CD8-positive, alpha-beta memory T cell (primary cell): ENCODE data around the gene CLEC3B. TPM values are rescaled to one million over a fixed set of nuclear protein-coding genes. Genes with fewer than 3 reads are reported as not detected.
"Not testable (repeated sequence)": the region's sequence is repeated elsewhere in the genome, so short reads cannot be mapped to it uniquely, and the experiment has no call there.

ENCODE experiments used
- CTCF ChIA-PET: fragments of 350-600 bp; sonication (Branson Sonifier 250); formaldehyde crosslinking; loops from one replicate; lab custom pipeline; 2021; ENCODE audit warnings: antibody characterized with exemption; lab: Charles Lee
- POLR2A ChIA-PET: fragments of 350-600 bp; sonication (Branson Sonifier 250); formaldehyde crosslinking; loops from one replicate; lab custom pipeline; 2021; ENCODE audit warnings: antibody characterized with exemption; lab: Charles Lee
- DNase-seq, 5 donors: peaks; one replicate each; pipeline versions ENCODE4 v3.0.0 to v3.0.0-alpha.2; 2020 to 2022; ENCODE audit warnings: mixed read lengths in 1 of 5
- H3K27ac ChIP-seq: one replicate; pipeline ENCODE4 v1.7.0; 2013; ENCODE audit warnings: low read depth, mild to moderate bottlenecking, low read length, moderate library complexity
- H3K27me3 ChIP-seq: 2 replicates; pipeline ENCODE4 v1.7.0; 2013; ENCODE audit warnings: low read length, mild to moderate bottlenecking; ENCODE audit not compliant: insufficient read depth, poor library complexity, severe bottlenecking
- H3K36me3 ChIP-seq: 2 replicates; pipeline ENCODE4 v1.7.0; 2013; ENCODE audit warnings: mild to moderate bottlenecking, low read length, moderate library complexity; ENCODE audit not compliant: insufficient read depth
- H3K4me1 ChIP-seq: 2 replicates; pipeline ENCODE4 v1.7.0; 2013; ENCODE audit warnings: mild to moderate bottlenecking, low read length, moderate library complexity; ENCODE audit not compliant: insufficient read depth
- H3K4me3 ChIP-seq: 2 replicates; pipeline ENCODE4 v1.7.0; 2013; ENCODE audit warnings: mild to moderate bottlenecking, low read length
- H3K9me3 ChIP-seq: 2 replicates; pipeline ENCODE4 v1.7.0; 2013; ENCODE audit warnings: mild to moderate bottlenecking, low read length
- H3K27ac Mint-ChIP-seq, 8 donors: one replicate each; pipeline ENCODE4 v1.8.0; 2020 to 2021; ENCODE audit warnings: mixed read lengths in 8 of 8, mild to moderate bottlenecking in 6 of 8, inconsistent platforms in 3 of 8, moderate library complexity in 3 of 8
- H3K27me3 Mint-ChIP-seq, 2 donors: one replicate each; pipeline ENCODE4 v1.8.0; 2020 to 2021; ENCODE audit warnings: mixed read lengths in 2 of 2, mild to moderate bottlenecking in 1 of 2, moderate library complexity in 1 of 2
- H3K36me3 Mint-ChIP-seq, 3 donors: one replicate each; pipeline ENCODE4 v1.8.0; 2020 to 2021; ENCODE audit warnings: mixed read lengths in 3 of 3, inconsistent platforms in 1 of 3, mild to moderate bottlenecking in 1 of 3
- H3K4me1 Mint-ChIP-seq, 3 donors: one replicate each; pipeline ENCODE4 v1.8.0; 2020 to 2021; ENCODE audit warnings: mixed read lengths in 3 of 3, inconsistent platforms in 1 of 3, mild to moderate bottlenecking in 1 of 3
- H3K4me3 Mint-ChIP-seq, 7 donors: one replicate each; pipeline ENCODE4 v1.8.0; 2020 to 2021; ENCODE audit warnings: mixed read lengths in 7 of 7, mild to moderate bottlenecking in 6 of 7, moderate library complexity in 4 of 7, inconsistent platforms in 2 of 7
- H3K9me3 Mint-ChIP-seq, 5 donors: one replicate each; pipeline ENCODE4 v1.8.0; 2020 to 2022; ENCODE audit warnings: mixed read lengths in 5 of 5, mild to moderate bottlenecking in 3 of 5, moderate library complexity in 2 of 5, inconsistent platforms in 1 of 5
- polyA plus RNA-seq: library from polyadenylated mRNA; unstranded; fragments of 300-500 nt; fragmentation: Illumina TruSeq; gene quantifications from one replicate; pipeline ENCODE4 v1.2.3, GENCODE V29; 2021
- total RNA-seq, 2 experiments: library from RNA; stranded (reverse); gene quantifications; one replicate each; pipeline ENCODE4 v1.2.3, GENCODE V29; 2021

CLEC3B gene
- total RNA-seq (under 1 TPM in 1 of 2 experiments, not detected in 1; 0.24 TPM), polyA plus RNA-seq (not detected)

- DNase-seq = no peak
- H3K27ac ChIP-seq = no peak within 1 kb of the TSS
- peaks cover 8 to 19% of the 10 kb centered on the region in 2 donors for H3K27me3 Mint-ChIP-seq
- no peak within 1 kb of the TSS for H3K4me3 ChIP-seq
- no peaks in the 10 kb centered on the region for H3K36me3 ChIP-seq
- no peaks in the 10 kb centered on the region for H3K9me3 ChIP-seq
- peaks cover 2 to 4% (median 2%) of the 10 kb centered on the region in 3 donors for H3K4me1 Mint-ChIP-seq
- H3K4me1 ChIP-seq = peaks cover 3% of the 10 kb centered on the region
- H3K4me3 Mint-ChIP-seq = no peak within 1 kb of the TSS
- ChIA-PET CTCF (no interaction called here), POLR2A (no interaction called here)
- H3K9me3 Mint-ChIP-seq = no peaks in the 10 kb centered on the region
- peaks cover 6% of the 10 kb centered on the region for H3K27me3 ChIP-seq
- no peaks in the 10 kb centered on the region for H3K36me3 Mint-ChIP-seq
- H3K27ac Mint-ChIP-seq = peak within 1 kb of the TSS in 1 of 8 donors; percentile 70
These were observed at the start of gene CLEC3B for GRCh38 chr3:45026038-45026437. Gene CLEC3B, plus strand, starts transcription at chr3:45026303. Its CDS starts 60 bp downstream, at chr3:45026363.

- ChIA-PET CTCF (no interaction called here), POLR2A (no interaction called here)
- Mint-ChIP-seq H3K9me3 (no peaks in the 10 kb centered on the region), H3K4me1 (peaks cover 68 to 89% (median 86%) of the 10 kb centered on the region in 3 donors), H3K27ac (peak overlapping the region in 3 of 8 donors; percentile 38 to 70 (median 54)), H3K36me3 (peaks cover 0 to 15% (median 5%) of the 10 kb centered on the region in 3 donors), H3K4me3 (peak overlapping the region in 1 of 7 donors; percentile 56), H3K27me3 (peaks cover 0 to 2% of the 10 kb centered on the region in 2 donors)
- H3K27ac ChIP-seq = no peak overlapping the region
- DNase-seq = no peak
- no peaks in the 10 kb centered on the region for H3K27me3 ChIP-seq
- H3K36me3 ChIP-seq = no peaks in the 10 kb centered on the region
- no peaks in the 10 kb centered on the region for H3K9me3 ChIP-seq
- peaks cover 69% of the 10 kb centered on the region for H3K4me1 ChIP-seq
- no peak overlapping the region for H3K4me3 ChIP-seq
These were observed 44.9 kb upstream of the CLEC3B start for GRCh38 chr3:44981220-44981619.

- Mint-ChIP-seq H3K9me3 (no peaks in the 10 kb centered on the region), H3K27ac (peak overlapping the region in 4 of 8 donors; percentile 29 to 70 (median 62)), H3K4me1 (peaks cover 65 to 85% (median 81%) of the 10 kb centered on the region in 3 donors), H3K4me3 (peak overlapping the region in 2 of 7 donors; percentile 73 to 75), H3K36me3 (peaks cover 0 to 14% (median 5%) of the 10 kb centered on the region in 3 donors), H3K27me3 (peaks cover 0 to 2% of the 10 kb centered on the region in 2 donors)
- H3K27me3 ChIP-seq = no peaks in the 10 kb centered on the region
- H3K36me3 ChIP-seq = no peaks in the 10 kb centered on the region
- no peak for DNase-seq
- H3K4me1 ChIP-seq = peaks cover 68% of the 10 kb centered on the region
- no peaks in the 10 kb centered on the region for H3K9me3 ChIP-seq
- no peak overlapping the region for H3K4me3 ChIP-seq
- no peak overlapping the region for H3K27ac ChIP-seq
- ChIA-PET CTCF (no interaction called here), POLR2A (no interaction called here)
These were observed 44.4 kb upstream of the CLEC3B start for GRCh38 chr3:44981751-44982150.

- Mint-ChIP-seq H3K27ac (peak overlapping the region in 2 of 8 donors; percentile 62 to 79), H3K4me3 (no peak overlapping the region), H3K4me1 (peaks cover 59 to 80% (median 79%) of the 10 kb centered on the region in 3 donors), H3K9me3 (no peaks in the 10 kb centered on the region), H3K36me3 (peaks cover 0 to 12% (median 6%) of the 10 kb centered on the region in 3 donors), H3K27me3 (peaks cover 0 to 2% of the 10 kb centered on the region in 2 donors)
- Histone ChIP-seq H3K4me1 (peaks cover 58% of the 10 kb centered on the region), H3K4me3 (no peak overlapping the region), H3K36me3 (no peaks in the 10 kb centered on the region), H3K27me3 (no peaks in the 10 kb centered on the region), H3K27ac (no peak overlapping the region), H3K9me3 (no peaks in the 10 kb centered on the region)
- CTCF ChIA-PET = no interaction called here
- POLR2A ChIA-PET = no interaction called here
- DNase-seq = no peak
These were observed 43.3 kb upstream of the CLEC3B start for GRCh38 chr3:44982817-44983216.

GRCh38 chr3:44983484-44983941, 42.6 kb upstream of the CLEC3B start:
- no peak for DNase-seq
- H3K36me3 ChIP-seq = no peaks in the 10 kb centered on the region
- H3K9me3 Mint-ChIP-seq = no peaks in the 10 kb centered on the region
- H3K27me3 Mint-ChIP-seq = peaks cover 0 to 2% of the 10 kb centered on the region in 2 donors
- H3K4me1 Mint-ChIP-seq = peaks cover 58 to 81% (median 79%) of the 10 kb centered on the region in 3 donors
- no peak overlapping the region for H3K4me3 ChIP-seq
- peaks cover 0 to 12% (median 5%) of the 10 kb centered on the region in 3 donors for H3K36me3 Mint-ChIP-seq
- H3K4me1 ChIP-seq = peaks cover 57% of the 10 kb centered on the region
- H3K9me3 ChIP-seq = no peaks in the 10 kb centered on the region
- H3K27ac Mint-ChIP-seq = peak overlapping the region in 5 of 8 donors; percentile 23 to 82 (median 62)
- ChIA-PET CTCF (no interaction called here), POLR2A (no interaction called here)
- no peaks in the 10 kb centered on the region for H3K27me3 ChIP-seq
- no peak overlapping the region for H3K4me3 Mint-ChIP-seq
- H3K27ac ChIP-seq = no peak overlapping the region

- H3K36me3 ChIP-seq = peaks cover 2% of the 10 kb centered on the region
- H3K36me3 Mint-ChIP-seq = peaks cover 0 to 17% (median 5%) of the 10 kb centered on the region in 3 donors
- no peak for DNase-seq
- H3K4me1 Mint-ChIP-seq = peaks cover 52 to 81% (median 77%) of the 10 kb centered on the region in 3 donors
- no peak overlapping the region for H3K27ac ChIP-seq
- H3K27me3 ChIP-seq = no peaks in the 10 kb centered on the region
- ChIA-PET POLR2A (no interaction called here), CTCF (no interaction called here)
- H3K4me3 ChIP-seq = no peak overlapping the region
- H3K9me3 Mint-ChIP-seq = no peaks in the 10 kb centered on the region
- peaks cover 48% of the 10 kb centered on the region for H3K4me1 ChIP-seq
- peak overlapping the region in 3 of 8 donors; percentile 29 to 71 (median 47) for H3K27ac Mint-ChIP-seq
- H3K9me3 ChIP-seq = no peaks in the 10 kb centered on the region
- H3K27me3 Mint-ChIP-seq = peaks cover 0 to 2% of the 10 kb centered on the region in 2 donors
- H3K4me3 Mint-ChIP-seq = no peak overlapping the region
These were observed 41.8 kb upstream of the CLEC3B start for GRCh38 chr3:44984335-44984734.

GRCh38 chr3:44986330-44986729, 39.8 kb upstream of the CLEC3B start:
- H3K4me3 ChIP-seq, H3K27ac Mint-ChIP-seq, H3K4me3 Mint-ChIP-seq, H3K9me3 Mint-ChIP-seq, H3K9me3 ChIP-seq, CTCF ChIA-PET, H3K27me3 Mint-ChIP-seq, H3K36me3 ChIP-seq, H3K27me3 ChIP-seq, H3K27ac ChIP-seq, DNase-seq: not testable (repeated sequence)
- H3K36me3 Mint-ChIP-seq = peaks cover 0 to 36% (median 9%) of the 10 kb centered on the region in 3 donors
- H3K4me1 Mint-ChIP-seq = peaks cover 43 to 80% (median 69%) of the 10 kb centered on the region in 3 donors
- H3K4me1 ChIP-seq = peaks cover 39% of the 10 kb centered on the region
- POLR2A ChIA-PET = interaction anchor here (1.3 kb wide), 1 partner anchor 10 kb away, joined by 6 read pairs; the partner anchor contains the start of genes EXOSC7 and ZDHHC3

GRCh38 chr3:44987332-44987731, 38.8 kb upstream of the CLEC3B start:
- Mint-ChIP-seq H3K27me3 (no peaks in the 10 kb centered on the region), H3K4me3 (no peak overlapping the region), H3K36me3 (peaks cover 3 to 45% (median 9%) of the 10 kb centered on the region in 3 donors), H3K4me1 (peaks cover 39 to 80% (median 69%) of the 10 kb centered on the region in 3 donors), H3K27ac (peak overlapping the region in 2 of 8 donors; percentile 6 to 59), H3K9me3 (no peaks in the 10 kb centered on the region)
- H3K4me3 ChIP-seq = no peak overlapping the region
- peaks cover 14% of the 10 kb centered on the region for H3K36me3 ChIP-seq
- H3K9me3 ChIP-seq = no peaks in the 10 kb centered on the region
- no peak overlapping the region for H3K27ac ChIP-seq
- H3K4me1 ChIP-seq = peaks cover 40% of the 10 kb centered on the region
- DNase-seq = no peak
- H3K27me3 ChIP-seq = no peaks in the 10 kb centered on the region
- ChIA-PET POLR2A (no interaction called here), CTCF (interaction anchor here (0.9 to 1.3 kb wide), 2 partner anchors 13 to 33 kb away, joined by 3 read pairs; no protein-coding TSS in a partner anchor)
